Hepatocyte (in vitro differentiated cells): Measurements from ENCODE around the gene FRMD3. TPM values are rescaled to one million over a fixed set of nuclear protein-coding genes. Genes with fewer than 3 reads are reported as not detected.

ENCODE experiments used
- DNase-seq: peaks from one replicate; pipeline ENCODE4 v3.0.0-alpha.2; 2016; ENCODE audit warnings: low spot score
- H2AFZ ChIP-seq: fragments of 200-600 bp; sonication (generic); 2 replicates; pipeline ENCODE4 v1.6.0; 2016; ENCODE audit warnings: antibody characterized with exemption, mild to moderate bottlenecking
- H3K27ac ChIP-seq: fragments of 200-600 bp; sonication (generic); 2 replicates; pipeline ENCODE4 v1.5.1; 2016; ENCODE audit warnings: mild to moderate bottlenecking
- H3K27me3 ChIP-seq: fragments of 200-600 bp; sonication (generic); 2 replicates; pipeline ENCODE4 v1.6.1; 2016
- H3K36me3 ChIP-seq: fragments of 200-600 bp; sonication (generic); replicated peaks from 2 replicates; pipeline ENCODE4 v1.5.1; 2016; ENCODE audit warnings: low read depth; ENCODE audit not compliant: insufficient read depth
- H3K4me1 ChIP-seq: fragments of 200-600 bp; sonication (generic); 2 replicates; pipeline ENCODE4 v1.5.1; 2016; ENCODE audit warnings: mild to moderate bottlenecking, moderate library complexity; ENCODE audit not compliant: insufficient read depth
- H3K4me2 ChIP-seq: fragments of 200-600 bp; sonication (generic); 2 replicates; pipeline ENCODE4 v1.6.0; 2016
- H3K4me3 ChIP-seq: fragments of 200-600 bp; sonication (generic); 2 replicates; pipeline ENCODE4 v1.5.1; 2016; ENCODE audit warnings: mild to moderate bottlenecking
- H3K79me2 ChIP-seq: fragments of 200-600 bp; sonication (generic); 2 replicates; pipeline ENCODE4 v1.6.0; 2017; ENCODE audit warnings: mild to moderate bottlenecking
- H3K9me2 ChIP-seq: fragments of 200-600 bp; sonication (generic); replicated peaks from 2 replicates; pipeline ENCODE4 v1.6.0; 2017; ENCODE audit warnings: mild to moderate bottlenecking; ENCODE audit not compliant: insufficient read depth
- H3K9me3 ChIP-seq: fragments of 200-600 bp; sonication (generic); 2 replicates; pipeline ENCODE4 v1.5.1; 2016; ENCODE audit warnings: low read depth, mild to moderate bottlenecking
- H4K20me1 ChIP-seq: fragments of 200-600 bp; sonication (generic); 2 replicates; pipeline ENCODE4 v1.6.0; 2016; ENCODE audit warnings: mild to moderate bottlenecking; ENCODE audit not compliant: insufficient read depth, poor library complexity, severe bottlenecking
- EZH2 ChIP-seq: fragments of 200-600 bp; sonication (generic); IDR thresholded peaks from 2 replicates; pipeline ENCODE4 v1.6.1; 2016; ENCODE audit warnings: antibody characterized with exemption, mild to moderate bottlenecking, borderline replicate concordance
- EZH2phosphoT487 ChIP-seq: fragments of 200-600 bp; sonication (generic); IDR thresholded peaks from one replicate; pipeline ENCODE4 v1.6.1; 2018; ENCODE audit warnings: antibody characterized with exemption, mild to moderate bottlenecking, low read depth, moderate library complexity; ENCODE audit not compliant: unreplicated experiment, severe bottlenecking
- WGBS: methylation state at CpG from one replicate; pipeline ENCODE4 v1.1.6; 2016; ENCODE audit warnings: low lambda C conversion rate; ENCODE audit errors: missing lambda C conversion rate; 5-methylcytosine and 5-hydroxymethylcytosine counted together
- polyA plus RNA-seq: library from polyadenylated mRNA; unstranded; fragments of >200 nt; fragmentation: Nextera tagmentation; extraction: Ambion mirVana; gene quantifications from 2 replicates; pipeline ENCODE4 v1.2.1, GENCODE V29; 2016
- total RNA-seq: library from RNA; depleted of rRNA; stranded (reverse); fragments of >200 nt; gene quantifications from 2 replicates; pipeline ENCODE4 v1.2.3, GENCODE V29; 2014
- TF ChIP-seq, protein P1 (sequence below): fragments of 200-600 bp; sonication (generic); IDR thresholded peaks from 2 replicates; pipeline ENCODE4 v1.5.1; 2016; ENCODE audit warnings: antibody characterized with exemption, mild to moderate bottlenecking; ENCODE audit not compliant: poor library complexity

Gene FRMD3
- total and polyA plus RNA-seq, 2 experiments from 2014 or later = 3.9 to 7.0 TPM

- H3K9me2 ChIP-seq = no peaks in the 10 kb centered on the region
- no peaks in the 10 kb centered on the region for H4K20me1 ChIP-seq
- H3K27ac ChIP-seq = no peak overlapping the region
- peaks cover 14% of the 10 kb centered on the region for H3K4me1 ChIP-seq
- 88% methylated on average over 3 of the region's 3 CpGs for WGBS
- no peak overlapping the region for H3K4me2 ChIP-seq
- H3K4me3 ChIP-seq = no peak overlapping the region
- H2AFZ ChIP-seq = no peak overlapping the region
- H3K79me2 ChIP-seq = no peaks in the 10 kb centered on the region
- no peak for DNase-seq
- no peaks in the 10 kb centered on the region for H3K9me3 ChIP-seq
- no peaks in the 10 kb centered on the region for H3K27me3 ChIP-seq
- no peak for TF ChIP-seq EZH2phosphoT487
- TF ChIP-seq, protein P1, sequence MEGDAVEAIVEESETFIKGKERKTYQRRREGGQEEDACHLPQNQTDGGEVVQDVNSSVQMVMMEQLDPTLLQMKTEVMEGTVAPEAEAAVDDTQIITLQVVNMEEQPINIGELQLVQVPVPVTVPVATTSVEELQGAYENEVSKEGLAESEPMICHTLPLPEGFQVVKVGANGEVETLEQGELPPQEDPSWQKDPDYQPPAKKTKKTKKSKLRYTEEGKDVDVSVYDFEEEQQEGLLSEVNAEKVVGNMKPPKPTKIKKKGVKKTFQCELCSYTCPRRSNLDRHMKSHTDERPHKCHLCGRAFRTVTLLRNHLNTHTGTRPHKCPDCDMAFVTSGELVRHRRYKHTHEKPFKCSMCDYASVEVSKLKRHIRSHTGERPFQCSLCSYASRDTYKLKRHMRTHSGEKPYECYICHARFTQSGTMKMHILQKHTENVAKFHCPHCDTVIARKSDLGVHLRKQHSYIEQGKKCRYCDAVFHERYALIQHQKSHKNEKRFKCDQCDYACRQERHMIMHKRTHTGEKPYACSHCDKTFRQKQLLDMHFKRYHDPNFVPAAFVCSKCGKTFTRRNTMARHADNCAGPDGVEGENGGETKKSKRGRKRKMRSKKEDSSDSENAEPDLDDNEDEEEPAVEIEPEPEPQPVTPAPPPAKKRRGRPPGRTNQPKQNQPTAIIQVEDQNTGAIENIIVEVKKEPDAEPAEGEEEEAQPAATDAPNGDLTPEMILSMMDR = no peak
- TF ChIP-seq EZH2 = no peak
- no peaks in the 10 kb centered on the region for H3K36me3 ChIP-seq
Observed at GRCh38 chr9:83422527-83422926, 115.7 kb downstream of the FRMD3 start.

GRCh38 chr9:83420486-83420885 lies 117.7 kb downstream of the FRMD3 start:
- Histone ChIP-seq H3K4me2 (no peak overlapping the region), H3K4me3 (no peak overlapping the region), H3K27ac (no peak overlapping the region), H3K79me2 (no peaks in the 10 kb centered on the region), H3K36me3 (no peaks in the 10 kb centered on the region), H3K4me1 (peaks cover 14% of the 10 kb centered on the region), H3K9me2 (no peaks in the 10 kb centered on the region), H3K9me3 (no peaks in the 10 kb centered on the region), H4K20me1 (no peaks in the 10 kb centered on the region), H3K27me3 (no peaks in the 10 kb centered on the region), H2AFZ (no peak overlapping the region)
- WGBS = 99% methylated on average over 3 of the region's 3 CpGs
- no peak for TF ChIP-seq EZH2
- TF ChIP-seq EZH2phosphoT487 = no peak
- TF ChIP-seq, protein P1 = no peak
- no peak for DNase-seq

GRCh38 chr9:83419961-83420360 lies 118.2 kb downstream of the FRMD3 start:
- no peak for DNase-seq
- Histone ChIP-seq H3K4me1 (peaks cover 13% of the 10 kb centered on the region), H2AFZ (no peak overlapping the region), H3K4me2 (no peak overlapping the region), H3K79me2 (no peaks in the 10 kb centered on the region), H3K36me3 (no peaks in the 10 kb centered on the region), H4K20me1 (no peaks in the 10 kb centered on the region), H3K27ac (no peak overlapping the region), H3K4me3 (no peak overlapping the region), H3K9me2 (no peaks in the 10 kb centered on the region), H3K9me3 (no peaks in the 10 kb centered on the region), H3K27me3 (no peaks in the 10 kb centered on the region)
- WGBS = 95% methylated on average over 4 of the region's 4 CpGs
- TF ChIP-seq EZH2phosphoT487 = no peak
- no peak for TF ChIP-seq EZH2
- TF ChIP-seq, protein P1 = no peak

DNA sequence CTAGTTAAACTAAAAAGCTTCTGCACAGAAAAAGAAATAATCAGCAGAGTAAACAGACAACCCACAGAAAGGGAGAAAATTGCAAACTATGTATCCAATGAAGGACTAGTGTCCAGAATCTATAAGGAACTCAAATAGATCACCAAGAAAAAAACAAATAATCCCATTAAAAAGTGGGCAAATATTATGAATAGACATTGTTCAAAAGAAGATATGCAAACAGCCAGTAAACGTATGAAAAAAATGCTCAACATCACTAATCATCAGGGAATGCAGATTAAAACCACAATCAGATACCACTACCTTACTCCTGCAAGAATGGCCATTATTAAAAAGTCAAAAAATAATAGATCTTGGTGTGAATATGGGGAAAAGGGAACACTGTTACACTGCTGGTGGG lies 119.9 kb downstream of the FRMD3 start:
- H3K36me3 ChIP-seq = no peaks in the 10 kb centered on the region
- no peak overlapping the region for H3K27ac ChIP-seq
- H3K27me3 ChIP-seq = no peaks in the 10 kb centered on the region
- no peak for DNase-seq
- no peaks in the 10 kb centered on the region for H3K79me2 ChIP-seq
- H2AFZ ChIP-seq = no peak overlapping the region
- no peak overlapping the region for H3K4me3 ChIP-seq
- no peaks in the 10 kb centered on the region for H3K9me2 ChIP-seq
- no peaks in the 10 kb centered on the region for H4K20me1 ChIP-seq
- no peaks in the 10 kb centered on the region for H3K4me1 ChIP-seq
- H3K9me3 ChIP-seq = no peaks in the 10 kb centered on the region
- TF ChIP-seq EZH2 (no peak), EZH2phosphoT487 (no peak)
- TF ChIP-seq, protein P1 = no peak
- 81% methylated on average over 1 of the region's 1 CpG for WGBS
- H3K4me2 ChIP-seq = no peak overlapping the region
